Endothelial cell of umbilical vein (primary cell): ENCODE measurements around the gene TMEM176A. TPM values are rescaled to one million over a fixed set of nuclear protein-coding genes. Genes with fewer than 3 reads are reported as not detected.

Experiments
- BruUV-seq: library from RNA; stranded (reverse); fragments of 400-500 nt; replicated peaks from 2 replicates; lab custom pipeline; 2021; lab: Mats Ljungman, UMichigan
- CTCF ChIA-PET: fragments of 300-600, 350-600 bp; sonication (Branson Sonifier 250); formaldehyde crosslinking; loops from one replicate; lab custom pipeline; 2021; ENCODE audit warnings: antibody characterized with exemption, inconsistent platforms; lab: Charles Lee
- POLR2A ChIA-PET: fragments of 300-600, 350-600 bp; sonication (Branson Sonifier 250); formaldehyde crosslinking; loops from one replicate; lab custom pipeline; 2021; ENCODE audit warnings: antibody characterized with exemption, inconsistent platforms; lab: Charles Lee
- DNase-seq: peaks from one replicate; pipeline ENCODE4 v3.0.0-alpha.2; 2011; ENCODE audit warnings: low read depth, low spot score
- FAIRE-seq: peaks from 2 replicates; lab custom pipeline; 2011; peaks lifted over from hg19 to GRCh38; lab: Jason Lieb, UNC
- H2AFZ ChIP-seq: 2 replicates; pipeline ENCODE4 v1.6.0; 2012; ENCODE audit warnings: low read depth, low read length, control low read depth, inconsistent platforms
- H3K27ac ChIP-seq: 2 replicates; pipeline ENCODE4 v1.5.1; 2011; ENCODE audit warnings: low read depth, mild to moderate bottlenecking, control low read depth, low read length, moderate library complexity; ENCODE audit not compliant: insufficient read depth
- H3K27me3 ChIP-seq, 2 experiments: 2 replicates each; pipeline versions ENCODE4 v1.6.0 to v1.6.1; 2011; ENCODE audit warnings: low read length in 2 of 2, mixed read lengths in 1 of 2; ENCODE audit not compliant: control insufficient read depth in 2 of 2, insufficient read depth in 2 of 2
- H3K36me3 ChIP-seq, 2 experiments: 2 replicates in 1 of 2; 3 replicates in 1 of 2; pipeline ENCODE4 v1.5.1; 2011; ENCODE audit warnings: low read length in 2 of 2, mild to moderate bottlenecking in 1 of 2, moderate library complexity in 1 of 2; ENCODE audit not compliant: control insufficient read depth in 2 of 2, insufficient read depth in 2 of 2; ENCODE audit errors: extremely low read depth in 1 of 2
- H3K4me1 ChIP-seq: 3 replicates; pipeline ENCODE4 v1.5.1; 2011; ENCODE audit warnings: mild to moderate bottlenecking, low read length; ENCODE audit not compliant: control insufficient read depth, insufficient read depth; ENCODE audit errors: extremely low read depth
- H3K4me2 ChIP-seq: 2 replicates; pipeline ENCODE4 v1.6.1; 2011; ENCODE audit warnings: low read length, control low read depth, mixed read lengths; ENCODE audit not compliant: insufficient read depth
- H3K4me3 ChIP-seq, 3 experiments: fragments of 200-600 bp in 1 of 3; sonication (generic), shearing (Covaris generic) in 1 of 3; replicated peaks in 1 of 3; 2 replicates each; pipeline ENCODE4 v1.5.1; 2011 to 2016; ENCODE audit warnings: control low read depth in 3 of 3, low read length in 3 of 3, mild to moderate bottlenecking in 2 of 3, inconsistent platforms in 1 of 3, low read depth in 1 of 3, moderate library complexity in 1 of 3; ENCODE audit not compliant: insufficient read depth in 1 of 3
- H3K79me2 ChIP-seq: 2 replicates; pipeline ENCODE4 v1.6.0; 2012; ENCODE audit warnings: low read length, inconsistent platforms; ENCODE audit not compliant: control insufficient read depth, insufficient read depth
- H3K9ac ChIP-seq: replicated peaks from 2 replicates; pipeline ENCODE3; 2011; ENCODE audit warnings: low read length, control low read depth; ENCODE audit not compliant: insufficient read depth; ENCODE audit errors: extremely low read depth
- H3K9me1 ChIP-seq: replicated peaks from 3 replicates; pipeline ENCODE4 v1.6.0; 2011; ENCODE audit warnings: mild to moderate bottlenecking, low read length; ENCODE audit not compliant: control insufficient read depth, insufficient read depth; ENCODE audit errors: extremely low read depth
- H3K9me3 ChIP-seq: replicated peaks from 2 replicates; pipeline ENCODE4 v1.5.1; 2012; ENCODE audit warnings: low read length, inconsistent platforms; ENCODE audit not compliant: control insufficient read depth, insufficient read depth
- H4K20me1 ChIP-seq: replicated peaks from 2 replicates; pipeline ENCODE3; 2011; ENCODE audit warnings: mild to moderate bottlenecking, low read length; ENCODE audit not compliant: control insufficient read depth, insufficient read depth; ENCODE audit errors: extremely low read depth
- CTCF ChIP-seq, 2 donors: IDR thresholded peaks; 1 replicate in 1 of 2; 2 replicates in 1 of 2; pipeline ENCODE4 v1.5.1; 2011; ENCODE audit warnings: low read length in 2 of 2, mild to moderate bottlenecking in 2 of 2, moderate library complexity in 2 of 2, control low read depth in 1 of 2, inconsistent platforms in 1 of 2, low read depth in 1 of 2; ENCODE audit not compliant: insufficient read depth in 1 of 2; ENCODE audit errors: extremely low read depth in 1 of 2
- EZH2 ChIP-seq: IDR thresholded peaks from 2 replicates; pipeline ENCODE4 v1.6.1; 2012; ENCODE audit warnings: borderline replicate concordance, low read depth, mild to moderate bottlenecking, moderate library complexity, low read length, inconsistent platforms; ENCODE audit not compliant: severe bottlenecking
- FOS ChIP-seq: IDR thresholded peaks from 2 replicates; pipeline ENCODE4 v1.6.1; 2011; ENCODE audit warnings: mild to moderate bottlenecking, low read length, moderate library complexity, borderline replicate concordance; ENCODE audit not compliant: insufficient read depth
- GATA2 ChIP-seq: IDR thresholded peaks from 2 replicates; pipeline ENCODE4 v1.7.0; 2011; ENCODE audit warnings: low read depth, mild to moderate bottlenecking, moderate library complexity, mixed read lengths, low read length; ENCODE audit not compliant: insufficient read length, insufficient read depth
- JUN ChIP-seq: IDR thresholded peaks from 2 replicates; pipeline ENCODE4 v1.6.1; 2011; ENCODE audit warnings: borderline replicate concordance, low read depth; ENCODE audit not compliant: insufficient read length, insufficient read depth
- MYC ChIP-seq: IDR thresholded peaks from one replicate; pipeline ENCODE4 v1.6.1; 2011; ENCODE audit warnings: mild to moderate bottlenecking, low read depth, low read length
- POLR2A ChIP-seq: IDR thresholded peaks from 2 replicates; pipeline ENCODE4 v1.6.1; 2012; ENCODE audit warnings: low read depth, mild to moderate bottlenecking, control low read depth, low read length
- POLR2AphosphoS5 ChIP-seq: IDR thresholded peaks from 2 replicates; pipeline ENCODE4 v1.6.1; 2012; ENCODE audit warnings: low read depth, mild to moderate bottlenecking, control low read depth, low read length, moderate library complexity; ENCODE audit not compliant: insufficient read depth
- dilution Hi-C: fragments of 300-500 bp; cut with MboI; formaldehyde crosslinking; loops from one replicate; pipeline ENCODE4 v1.15.0; 2019; ENCODE audit warnings: low sequenced_read_pairs; ENCODE audit not compliant: extremely low pct_ligation_motif_present
- intact Hi-C: fragments of 100-400 bp; cut with micrococcal nuclease; formaldehyde crosslinking; loops from one replicate; pipeline ENCODE4 v1.10.0; 2022
- polyA plus RNA-seq, 4 experiments: library from polyadenylated mRNA; depleted of rRNA in 3 of 4; stranded (reverse) in 3 of 4; unstranded in 1 of 4; fragments of >200 nt; gene quantifications; 2 replicates each; pipeline versions ENCODE4 v1.2.1 to v1.2.3, GENCODE V29; 2011 to 2012; ENCODE audit warnings: missing spikeins in 1 of 4
- total RNA-seq: library from RNA; stranded (reverse); gene quantifications from 2 replicates; pipeline ENCODE4 v1.2.3, GENCODE V29; 2021
- TF ChIP-seq, protein P1 (sequence below): IDR thresholded peaks from 2 replicates; pipeline ENCODE4 v1.6.1; 2011; ENCODE audit not compliant: insufficient read depth, insufficient read length

TMEM176A gene
- total and polyA plus RNA-seq, 2 donors (not counting 3 experiments of a cell fraction or from before 2014, with no cell fraction given) = not detected

- H3K4me3 ChIP-seq = no peak overlapping the region
- H3K27ac ChIP-seq = no peak overlapping the region
- H3K9ac ChIP-seq = no peak overlapping the region
- dilution Hi-C loops (no loop called here), intact Hi-C loops (no loop called here)
- no peaks in the 10 kb centered on the region for H3K36me3 ChIP-seq
- ChIA-PET POLR2A (no interaction called here), CTCF (interaction anchor here (1.1 to 1.7 kb wide), 2 partner anchors 11 to 20 kb away, joined by 3 to 7 read pairs; no protein-coding TSS in a partner anchor)
- no peaks in the 10 kb centered on the region for H3K9me1 ChIP-seq
- no peak overlapping the region for H3K4me2 ChIP-seq
- H4K20me1 ChIP-seq = no peaks in the 10 kb centered on the region
- DNase-seq (no peak), FAIRE-seq (no peak)
- TF ChIP-seq, protein P1, sequence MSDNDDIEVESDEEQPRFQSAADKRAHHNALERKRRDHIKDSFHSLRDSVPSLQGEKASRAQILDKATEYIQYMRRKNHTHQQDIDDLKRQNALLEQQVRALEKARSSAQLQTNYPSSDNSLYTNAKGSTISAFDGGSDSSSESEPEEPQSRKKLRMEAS = no peak
- TF ChIP-seq CTCF (IDR thresholded peaks at IDR 0.05; ENCODE audit: extremely low read depth in 1 of 2, insufficient read depth in 1 of 2, low read depth in 1 of 2, low read length in 2 of 2) (no peak), GATA2 (no peak), FOS (no peak), EZH2 (no peak), JUN (no peak), POLR2A (no peak), POLR2AphosphoS5 (no peak), MYC (no peak)
- no peaks in the 10 kb centered on the region for H3K9me3 ChIP-seq
- H3K79me2 ChIP-seq = no peaks in the 10 kb centered on the region
- no peak overlapping the region for H2AFZ ChIP-seq
- BruUV-seq = no TSS peak
- no peaks in the 10 kb centered on the region for H3K4me1 ChIP-seq
- peaks cover 47 to 58% of the 10 kb centered on the region in 2 experiments for H3K27me3 ChIP-seq
Observed at GRCh38 chr7:150799156-150799555, 1.4 kb upstream of the TMEM176A start.
